ENCODE results near the gene RAPGEF6.

GRCh38 chr5:131460133-131460532, 174.9 kb downstream of the RAPGEF6 start:
- TF ChIP-seq CTCF (IDR thresholded peaks at IDR 0.05; ENCODE audit: borderline replicate concordance, extremely low read depth, low read length, poor library complexity, severe bottlenecking) = no peak
- TF ChIP-seq EZH2 (IDR thresholded peaks at IDR 0.05; ENCODE audit: borderline replicate concordance, low read depth, low read length, severe bottlenecking) = no peak

Measured in DND-41 (cell line).